OCI-LY1 (cell line): ENCODE measurements around the gene PTPRN2.
"Not testable (repeated sequence)": the region's sequence is repeated elsewhere in the genome, so short reads cannot be mapped to it uniquely, and the experiment has no call there.

ENCODE experiments used
- H2AFZ ChIP-seq: fragments of 200-600 bp; sonication (generic), shearing (Covaris generic); 2 replicates; pipeline ENCODE4 v1.6.0; 2014; ENCODE audit warnings: antibody characterized with exemption, mild to moderate bottlenecking, low read length
- H3F3A ChIP-seq: fragments of 200-600 bp; sonication (generic), shearing (Covaris generic); 2 replicates; pipeline ENCODE4 v1.6.0; 2014; ENCODE audit warnings: mild to moderate bottlenecking, antibody characterized with exemption, low read length, moderate library complexity; ENCODE audit not compliant: insufficient read depth
- H3K27ac ChIP-seq: fragments of 200-600 bp; sonication (generic); 2 replicates; pipeline ENCODE4 v1.5.1; 2014; ENCODE audit warnings: low read length, mixed run types, mild to moderate bottlenecking, low read depth; ENCODE audit not compliant: poor library complexity, severe bottlenecking
- H3K27me3 ChIP-seq: fragments of 200-600 bp; sonication (generic); 2 replicates; pipeline ENCODE4 v1.6.0; 2014; ENCODE audit warnings: antibody characterized with exemption, mild to moderate bottlenecking, low read length, moderate library complexity; ENCODE audit not compliant: insufficient read depth
- H3K36me3 ChIP-seq: fragments of 200-600 bp; sonication (generic); 2 replicates; pipeline ENCODE4 v1.6.1; 2014; ENCODE audit warnings: mild to moderate bottlenecking, antibody characterized with exemption, low read length, moderate library complexity, mixed read lengths; ENCODE audit not compliant: insufficient read depth
- H3K4me1 ChIP-seq: fragments of 200-600 bp; sonication (generic); 2 replicates; pipeline ENCODE4 v1.5.1; 2014; ENCODE audit warnings: mild to moderate bottlenecking, low read length, moderate library complexity; ENCODE audit not compliant: insufficient read depth, severe bottlenecking
- H3K4me2 ChIP-seq: fragments of 200-600 bp; sonication (generic), shearing (Covaris generic); 2 replicates; pipeline ENCODE4 v1.6.1; 2014; ENCODE audit warnings: low read length
- H3K4me3 ChIP-seq: fragments of 200-600 bp; sonication (generic); 2 replicates; pipeline ENCODE4 v1.5.1; 2014; ENCODE audit warnings: low read length, low read depth, mild to moderate bottlenecking, mixed read lengths; ENCODE audit not compliant: poor library complexity, severe bottlenecking
- H3K79me2 ChIP-seq: fragments of 200-600 bp; shearing (Covaris generic); 2 replicates; pipeline ENCODE4 v1.6.1; 2016; ENCODE audit warnings: mixed run types, low read length, mixed read lengths; ENCODE audit not compliant: insufficient read depth
- H3K9ac ChIP-seq: fragments of 200-600 bp; sonication (generic), shearing (Covaris generic); 2 replicates; pipeline ENCODE4 v1.6.1; 2014; ENCODE audit warnings: mild to moderate bottlenecking, low read length, mixed read lengths
- H3K9me2 ChIP-seq: fragments of 200-600 bp; sonication (generic), shearing (Covaris generic); 2 replicates; pipeline ENCODE4 v1.6.1; 2014; ENCODE audit warnings: low read depth, mild to moderate bottlenecking, low read length, mixed read lengths
- H3K9me3 ChIP-seq: fragments of 200-600 bp; shearing (Covaris generic); 2 replicates; pipeline ENCODE4 v1.6.1; 2014; ENCODE audit warnings: low read length, mixed read lengths
- H4K20me1 ChIP-seq: fragments of 200-600 bp; sonication (generic), shearing (Covaris generic); 2 replicates; pipeline ENCODE4 v1.6.0; 2016; ENCODE audit warnings: mild to moderate bottlenecking, low read length; ENCODE audit not compliant: insufficient read depth
- CTCF ChIP-seq: fragments of 200-600 bp; sonication (generic), shearing (Covaris generic); IDR thresholded peaks from 2 replicates; pipeline ENCODE4 v1.5.1; 2017; ENCODE audit warnings: mild to moderate bottlenecking, antibody characterized with exemption, low read length, moderate library complexity, mixed read lengths
- EZH2 ChIP-seq: fragments of 200-600 bp; sonication (generic), shearing (Covaris generic); IDR thresholded peaks from 2 replicates; pipeline ENCODE4 v1.8.0; 2017; ENCODE audit warnings: borderline replicate concordance, mixed run types, mild to moderate bottlenecking, antibody characterized with exemption, low read length, moderate library complexity, mixed read lengths

PTPRN2 gene

GRCh38 chr7:157503229-157503628, 1084.4 kb downstream of the PTPRN2 start:
- Histone ChIP-seq H3K36me3 (no peaks in the 10 kb centered on the region), H3K27ac (no peak overlapping the region), H3K9me3 (no peaks in the 10 kb centered on the region), H3K9me2 (no peaks in the 10 kb centered on the region), H3K4me3 (no peak overlapping the region), H3K4me1 (no peaks in the 10 kb centered on the region), H3F3A (no peaks in the 10 kb centered on the region), H3K79me2 (no peaks in the 10 kb centered on the region), H3K27me3 (peaks cover 8% of the 10 kb centered on the region), H4K20me1 (no peaks in the 10 kb centered on the region), H2AFZ (no peak overlapping the region), H3K9ac (no peak overlapping the region), H3K4me2 (no peak overlapping the region)
- TF ChIP-seq EZH2 (no peak), CTCF (no peak)

- Histone ChIP-seq H3K27ac (no peak overlapping the region), H4K20me1 (no peaks in the 10 kb centered on the region), H3K4me1 (no peaks in the 10 kb centered on the region), H3K4me2 (no peak overlapping the region), H3K9me3 (no peaks in the 10 kb centered on the region), H3K4me3 (no peak overlapping the region), H3K79me2 (no peaks in the 10 kb centered on the region), H3F3A (no peaks in the 10 kb centered on the region), H3K36me3 (no peaks in the 10 kb centered on the region), H3K9ac (no peak overlapping the region), H3K27me3 (peaks cover 8% of the 10 kb centered on the region), H3K9me2 (no peaks in the 10 kb centered on the region), H2AFZ (no peak overlapping the region)
- TF ChIP-seq EZH2 = no peak
- TF ChIP-seq CTCF = no peak
These were observed 1084.9 kb downstream of the PTPRN2 start for GRCh38 chr7:157502701-157503111.

DNA sequence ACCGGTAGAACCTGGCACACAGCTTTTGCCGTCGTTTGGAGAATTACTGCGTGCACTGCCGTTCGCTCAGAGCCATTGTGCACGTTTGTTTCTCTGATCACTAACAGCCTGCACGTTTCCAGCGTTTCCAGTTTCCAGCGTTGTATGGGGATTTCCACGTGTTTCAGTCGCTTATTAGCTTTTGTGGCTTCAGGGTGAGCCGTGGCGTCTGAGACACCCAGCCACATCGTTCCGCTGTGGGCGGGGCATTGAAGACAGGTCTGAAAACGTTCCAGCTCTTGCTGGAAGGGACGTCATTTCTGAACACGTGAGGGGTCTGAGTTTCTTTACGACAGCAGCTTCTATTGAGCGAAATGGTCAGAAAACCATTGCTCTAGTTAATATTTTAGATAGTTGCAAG, 1086.0 kb downstream of the PTPRN2 start:
- Histone ChIP-seq H3K79me2 (no peaks in the 10 kb centered on the region), H3F3A (no peaks in the 10 kb centered on the region), H3K27ac (no peak overlapping the region), H3K9me3 (no peaks in the 10 kb centered on the region), H3K4me2 (no peak overlapping the region), H3K4me1 (no peaks in the 10 kb centered on the region), H3K36me3 (no peaks in the 10 kb centered on the region), H3K4me3 (no peak overlapping the region), H3K27me3 (peaks cover 5% of the 10 kb centered on the region; the same call in 1 of the 2 replicates), H3K9ac (no peak overlapping the region), H4K20me1 (no peaks in the 10 kb centered on the region), H2AFZ (no peak overlapping the region), H3K9me2 (no peaks in the 10 kb centered on the region)
- TF ChIP-seq CTCF = no peak
- no peak for TF ChIP-seq EZH2

DNA sequence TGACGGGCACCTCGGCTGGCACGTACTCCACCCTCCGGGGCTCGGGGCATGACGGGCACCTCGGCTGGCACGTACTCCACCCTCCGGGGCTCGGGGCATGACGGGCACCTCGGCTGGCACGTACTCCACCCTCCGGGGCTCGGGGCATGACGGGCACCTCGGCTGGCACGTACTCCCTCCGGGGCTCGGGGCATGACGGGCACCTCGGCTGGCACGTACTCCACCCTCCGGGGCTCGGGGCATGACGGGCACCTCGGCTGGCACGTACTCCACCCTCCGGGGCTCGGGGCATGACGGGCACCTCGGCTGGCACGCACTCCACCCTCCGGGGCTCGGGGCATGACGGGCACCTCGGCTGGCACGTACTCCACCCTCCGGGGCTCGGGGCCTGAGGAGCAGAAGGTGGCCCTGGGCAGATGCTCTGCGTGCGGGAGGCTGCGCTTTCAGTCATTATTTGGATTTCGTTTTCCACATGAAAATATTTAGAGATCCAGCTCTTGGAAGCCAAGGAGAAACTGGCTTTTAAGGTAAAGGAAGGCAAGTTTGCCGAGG, 1086.6 kb downstream of the PTPRN2 start:
- H3K9ac ChIP-seq, H3K4me1 ChIP-seq, H3K27ac ChIP-seq, H3K9me2 ChIP-seq, H4K20me1 ChIP-seq, H3K4me3 ChIP-seq, H3K9me3 ChIP-seq, H3K36me3 ChIP-seq, H3K79me2 ChIP-seq, H3F3A ChIP-seq, H3K4me2 ChIP-seq, H2AFZ ChIP-seq, H3K27me3 ChIP-seq: not testable (repeated sequence)
